ENCODE measurements around the gene DGLUCY. TPM values are rescaled to one million over a fixed set of nuclear protein-coding genes. Genes with fewer than 3 reads are reported as not detected.
A peak's percentile ranks its signal among the peaks of the same experiment; 100 is the strongest.

Gene DGLUCY, protein sequence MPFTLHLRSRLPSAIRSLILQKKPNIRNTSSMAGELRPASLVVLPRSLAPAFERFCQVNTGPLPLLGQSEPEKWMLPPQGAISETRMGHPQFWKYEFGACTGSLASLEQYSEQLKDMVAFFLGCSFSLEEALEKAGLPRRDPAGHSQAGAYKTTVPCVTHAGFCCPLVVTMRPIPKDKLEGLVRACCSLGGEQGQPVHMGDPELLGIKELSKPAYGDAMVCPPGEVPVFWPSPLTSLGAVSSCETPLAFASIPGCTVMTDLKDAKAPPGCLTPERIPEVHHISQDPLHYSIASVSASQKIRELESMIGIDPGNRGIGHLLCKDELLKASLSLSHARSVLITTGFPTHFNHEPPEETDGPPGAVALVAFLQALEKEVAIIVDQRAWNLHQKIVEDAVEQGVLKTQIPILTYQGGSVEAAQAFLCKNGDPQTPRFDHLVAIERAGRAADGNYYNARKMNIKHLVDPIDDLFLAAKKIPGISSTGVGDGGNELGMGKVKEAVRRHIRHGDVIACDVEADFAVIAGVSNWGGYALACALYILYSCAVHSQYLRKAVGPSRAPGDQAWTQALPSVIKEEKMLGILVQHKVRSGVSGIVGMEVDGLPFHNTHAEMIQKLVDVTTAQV
- total RNA-seq (2021; fragmentation: NEBNext Ultra II Directional; extraction: Animal tissue kit (Norgen Biotek cat#: 25700)) (27.7 and 31.8 TPM in 2 replicates), polyA plus RNA-seq (2011; rRNA removed) (24.6 and 24.9 TPM in 2 replicates), polyA minus RNA-seq (2011; rRNA and poly(A)+ RNA removed) (51.0 and 58.0 TPM in 2 replicates)
- 32.1 TPM for polyA plus RNA-seq (2011; cell fraction: cytosol; rRNA removed)
- 84.2 TPM for polyA plus RNA-seq (2011; cell fraction: nucleus; rRNA removed)
- 24.5 to 36.7 TPM (median 30.5 TPM) in 4 replicates for polyA plus RNA-seq (2012, experiment 1 of 2)
- polyA plus RNA-seq (2012, experiment 2 of 2): 22.5 TPM
- 28.4 TPM for polyA plus RNA-seq (2013, experiment 1 of 2)
- polyA plus RNA-seq (2013, experiment 2 of 2): 25.3 TPM
- polyA minus RNA-seq (2011; cell fraction: cytosol; rRNA and poly(A)+ RNA removed): 31.0 TPM
- 60.7 TPM for polyA minus RNA-seq (2011; cell fraction: nucleus; rRNA and poly(A)+ RNA removed)
- long read RNA-seq, experiment 1, partial matches to known transcripts: 11 of 19 reads
- long read RNA-seq, experiment 1, other reads (novel, unspliced or antisense): 7 of 19 reads
- long read RNA-seq, experiment 2, partial matches to known transcripts: 1 of 8 reads
- long read RNA-seq, experiment 2, other reads (novel, unspliced or antisense): 5 of 8 reads

DNA sequence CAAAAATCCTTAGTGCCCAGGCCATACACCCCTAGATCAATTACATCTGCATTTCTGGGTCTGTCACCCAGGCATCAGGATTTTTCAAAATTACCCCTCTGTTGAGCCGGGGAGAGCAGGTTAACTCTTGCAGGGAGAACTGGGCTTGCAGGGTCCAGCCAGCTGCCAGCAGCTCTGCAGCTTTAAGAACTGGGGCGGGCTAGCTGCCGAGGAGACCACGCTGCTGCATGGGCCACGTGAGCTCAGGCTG is at the start of gene DGLUCY:
TSS of gene DGLUCY (plus strand) at position 245 of the 250 bp plus-strand sequence. CDS start 46,222 bp downstream, outside the sequence.
- H3K4me1 ChIP-seq (replicated peaks in 1 of 4; ENCODE audit: control insufficient read depth in 3 of 4, insufficient read depth in 4 of 4, low read length in 3 of 4): peaks cover 12 to 32% (median 19%) of the 10 kb centered on the region in 4 experiments
- no peak within 1 kb of the TSS for H3K14ac ChIP-seq (ENCODE audit: insufficient read length)
- no peaks in the 10 kb centered on the region for H3K27me3 ChIP-seq (replicated peaks in 1 of 4; ENCODE audit: control insufficient read depth in 3 of 4, extremely low read depth in 1 of 4, insufficient read depth in 3 of 4, low read length in 3 of 4)
- POLR2A ChIA-PET (ENCODE audit: partially characterized antibody): interaction anchor here (1.2 to 3.3 kb wide), 6 partner anchors 10 to 302 kb away, joined by 3 to 24 read pairs (median 6); partner anchors contain the start of gene RPS6KA5
- 16% methylated on average over 5 of the region's 5 CpGs; no CpG with 5 or more reads in 1 of the 2 experiments for WGBS, 2 experiments (ENCODE audit: extremely low coverage in 1 of 2, insufficient coverage in 1 of 2, insufficient read length in 1 of 2, insufficient replicate concordance in 2 of 2, low coverage in 1 of 2, low lambda C conversion rate in 2 of 2, missing lambda C conversion rate in 1 of 2)
- peak within 1 kb of the TSS; percentile 98 for H3K18ac ChIP-seq (ENCODE audit: extremely low read depth, low read length)
- no peaks in the 10 kb centered on the region for H3K9me3 ChIP-seq (ENCODE audit: insufficient read depth in 2 of 2, low read depth in 1 of 2, low read length in 1 of 2)
- H3K36me3 ChIP-seq (ENCODE audit: control insufficient read depth in 2 of 4, insufficient read depth in 4 of 4, low read length in 3 of 4): peaks cover 0 to 3% (median 0%) of the 10 kb centered on the region in 4 experiments; a peak in 1 of 8 replicates
- H2BK5ac ChIP-seq (ENCODE audit: low read depth, low read length): peak within 1 kb of the TSS; percentile 60
- peak within 1 kb of the TSS; percentile 68 for H2AFZ ChIP-seq (ENCODE audit: low read length)
- FAIRE-seq: no peak
- CTCF ChIA-PET (ENCODE audit: partially characterized antibody): interaction anchor here (1.0 to 4.3 kb wide), 3 partner anchors 25 to 211 kb away, joined by 3 to 34 read pairs (median 8); no protein-coding TSS in a partner anchor
- peaks cover 2% of the 10 kb centered on the region; the same call in 1 of the 2 replicates for H3K23me2 ChIP-seq (ENCODE audit: low read depth, low read length)
- peak within 1 kb of the TSS; percentile 38 for H3K56ac ChIP-seq (replicated peaks; ENCODE audit: insufficient read length, low read depth, low read length)
- peak within 1 kb of the TSS; percentile 83 for H2BK20ac ChIP-seq (ENCODE audit: low read length)
- H3K4me3 ChIP-seq (ENCODE audit: extremely low read depth in 1 of 4, insufficient read depth in 2 of 4, low read depth in 3 of 4, low read length in 4 of 4): peak within 1 kb of the TSS; percentile 20 to 55 (median 32); a peak in 7 of 8 replicates
- H3K4me2 ChIP-seq (ENCODE audit: insufficient read depth in 1 of 2, low read depth in 2 of 2, low read length in 2 of 2): peak within 1 kb of the TSS; percentile 73 to 88
- H2BK12ac ChIP-seq (ENCODE audit: low read depth, low read length): peak within 1 kb of the TSS; percentile 76
- H4K91ac ChIP-seq (replicated peaks; ENCODE audit: insufficient read length, low read length): peak within 1 kb of the TSS; percentile 87
- H2BK15ac ChIP-seq (ENCODE audit: low read length): peak within 1 kb of the TSS; percentile 10; the same call in 1 of the 2 replicates
- H3K9ac ChIP-seq (replicated peaks in 1 of 4; ENCODE audit: extremely low read depth in 1 of 4, low read depth in 3 of 4, low read length in 3 of 4): peak within 1 kb of the TSS; percentile 41 to 77 (median 64)
- H4K5ac ChIP-seq (ENCODE audit: insufficient read length, low read depth, low read length): peak within 1 kb of the TSS; percentile 82
- H4K8ac ChIP-seq (ENCODE audit: extremely low read depth, insufficient read depth, low read length): peak within 1 kb of the TSS; percentile 86; the same call in 1 of the 2 replicates
- peak within 1 kb of the TSS; percentile 60 for H2BK120ac ChIP-seq (replicated peaks; ENCODE audit: low read depth, low read length)
- H2AK5ac ChIP-seq (ENCODE audit: low read depth, low read length): peak within 1 kb of the TSS; percentile 94
- no peaks in the 10 kb centered on the region for H4K20me1 ChIP-seq (replicated peaks in 1 of 2; ENCODE audit: control insufficient read depth in 1 of 2, insufficient read depth in 2 of 2, low read length in 2 of 2)
- no peak within 1 kb of the TSS for H3K23ac ChIP-seq (ENCODE audit: insufficient read length)
- peaks cover 0 to 6% of the 10 kb centered on the region in 2 experiments; a peak in 1 of 4 replicates for H3K79me2 ChIP-seq (ENCODE audit: control insufficient read depth in 1 of 2, insufficient read depth in 2 of 2, low read length in 2 of 2)
- DNase-seq (ENCODE audit: low read depth in 1 of 2, low spot score in 2 of 2): no peak
- peak within 1 kb of the TSS; percentile 61 for H3K4ac ChIP-seq (replicated peaks; ENCODE audit: insufficient read length, low read depth, low read length)
- peak within 1 kb of the TSS; percentile 90 for H3K27ac ChIP-seq (ENCODE audit: low read depth, low read length)
- no peaks in the 10 kb centered on the region for H3K79me1 ChIP-seq (ENCODE audit: low read depth, low read length)
- TF ChIP-seq CBX5 (IDR thresholded peaks at IDR 0.05; ENCODE audit: low read depth, low read length): no peak
- TF ChIP-seq, protein P1, sequence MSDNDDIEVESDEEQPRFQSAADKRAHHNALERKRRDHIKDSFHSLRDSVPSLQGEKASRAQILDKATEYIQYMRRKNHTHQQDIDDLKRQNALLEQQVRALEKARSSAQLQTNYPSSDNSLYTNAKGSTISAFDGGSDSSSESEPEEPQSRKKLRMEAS (IDR thresholded peaks at IDR 0.05): peak; percentile 98
- TF ChIP-seq KDM5A (IDR thresholded peaks at IDR 0.05; ENCODE audit: low read length): no peak
- no peak for TF ChIP-seq SP1 (IDR thresholded peaks at IDR 0.05; ENCODE audit: low read depth, low read length)
- TF ChIP-seq NRF1 (IDR thresholded peaks at IDR 0.05; ENCODE audit: low read depth, low read length): no peak
- TF ChIP-seq ZNF274 (IDR thresholded peaks at IDR 0.05; ENCODE audit: borderline replicate concordance, extremely low read depth, low read length): no peak
- no peak for TF ChIP-seq POU5F1 (IDR thresholded peaks at IDR 0.05; ENCODE audit: low read depth, low read length)
- TF ChIP-seq SAP30 (IDR thresholded peaks at IDR 0.05; ENCODE audit: insufficient read depth, insufficient replicate concordance, low read length): no peak
